Eye (tissue), 1 donor: ENCODE results near the gene KMT5C.
"Not testable (repeated sequence)": the region's sequence is repeated elsewhere in the genome, so short reads cannot be mapped to it uniquely, and the experiment has no call there.

Source experiments
- DNase-seq: peaks from one replicate; pipeline ENCODE4 v3.0.0-alpha.2; 2015

Gene KMT5C

GRCh38 chr19:55319785-55320184 lies 19.9 kb upstream of the KMT5C start:
- peak; percentile 80 for DNase-seq

DNA sequence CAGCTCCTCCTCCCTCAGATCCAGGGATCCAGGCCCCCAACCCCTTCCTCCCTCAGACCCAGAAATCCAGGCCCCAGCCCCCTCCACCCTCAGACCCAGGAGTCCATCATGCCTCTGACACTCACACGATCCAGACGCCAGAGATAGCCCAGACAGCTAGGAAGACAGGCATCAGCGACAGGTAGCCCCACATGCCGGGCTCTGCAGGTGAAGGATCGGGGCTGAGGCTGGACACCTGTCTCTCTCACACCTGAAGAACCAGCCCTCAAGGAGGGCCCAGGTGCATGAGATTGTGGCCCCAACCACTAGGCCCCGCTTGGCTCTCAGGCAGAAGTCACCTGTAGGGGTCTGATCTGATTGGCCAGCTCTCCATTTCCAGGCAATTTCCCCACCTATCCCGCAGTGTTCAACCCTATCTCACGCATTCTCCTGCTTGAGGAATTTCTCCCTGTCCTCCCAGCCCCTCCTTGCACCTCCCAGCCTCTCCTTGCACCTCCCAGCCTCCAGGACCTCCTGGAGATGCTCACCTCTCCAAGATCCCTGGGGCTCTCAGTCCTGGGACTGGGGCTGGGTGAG lies 18.7 kb upstream of the KMT5C start:
- no peak for DNase-seq

- DNase-seq: no peak
Observed at GRCh38 chr19:55321466-55322137, 18.1 kb upstream of the KMT5C start.

DNA sequence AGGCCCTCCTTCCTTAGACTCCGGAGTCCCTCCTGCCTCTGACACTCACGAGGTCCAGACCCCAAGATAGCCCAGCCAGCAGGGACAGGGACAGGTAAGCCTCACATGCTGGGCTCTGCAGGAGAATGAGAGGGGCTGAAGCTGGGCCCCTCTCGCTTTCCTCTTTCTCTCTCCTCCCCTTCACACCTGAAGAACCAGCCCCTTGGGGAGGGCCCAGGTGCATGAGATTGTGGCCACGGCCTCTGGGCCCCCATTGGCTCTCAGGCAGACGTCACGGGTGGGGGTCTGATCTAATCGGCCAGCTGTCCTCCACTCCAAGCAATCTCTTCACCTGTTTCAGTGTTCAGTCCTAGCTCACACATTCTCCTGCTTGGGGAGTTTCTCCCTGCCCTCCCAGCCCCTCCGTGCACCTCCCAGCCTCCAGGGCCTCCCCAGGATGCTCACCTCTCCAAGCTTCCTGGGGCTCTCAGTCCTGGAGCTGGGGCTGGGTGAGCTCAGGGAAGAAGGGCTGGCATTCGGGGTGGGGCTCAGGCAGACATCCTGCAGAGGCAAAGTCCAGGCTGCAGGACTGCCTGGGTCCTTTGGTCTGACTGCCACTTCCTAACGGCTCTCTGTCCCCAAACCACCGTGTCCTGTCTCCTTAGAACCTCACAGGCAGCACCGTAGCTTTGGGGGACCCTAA lies 17.3 kb upstream of the KMT5C start:
- no peak for DNase-seq

DNA sequence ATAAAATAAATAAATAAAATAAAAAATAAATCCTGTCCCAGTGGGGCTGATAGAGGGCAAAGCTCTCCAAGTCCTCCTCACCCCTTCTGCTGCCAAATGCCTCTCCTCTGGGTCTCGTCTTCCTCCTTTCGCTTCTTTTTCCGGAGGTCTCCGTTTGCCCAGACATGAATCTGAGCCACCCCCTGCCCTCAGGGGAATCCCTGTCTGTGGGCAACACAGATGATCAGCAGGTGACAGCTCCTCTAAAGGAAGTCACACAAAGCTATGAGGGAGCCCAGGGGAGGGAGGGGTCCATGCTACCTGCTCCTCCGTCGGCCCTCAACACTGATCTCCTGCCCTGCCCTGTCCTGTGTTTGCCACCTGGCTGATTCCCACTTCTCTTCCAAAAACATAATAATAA lies 15.0 kb upstream of the KMT5C start:
- no peak for DNase-seq

DNA sequence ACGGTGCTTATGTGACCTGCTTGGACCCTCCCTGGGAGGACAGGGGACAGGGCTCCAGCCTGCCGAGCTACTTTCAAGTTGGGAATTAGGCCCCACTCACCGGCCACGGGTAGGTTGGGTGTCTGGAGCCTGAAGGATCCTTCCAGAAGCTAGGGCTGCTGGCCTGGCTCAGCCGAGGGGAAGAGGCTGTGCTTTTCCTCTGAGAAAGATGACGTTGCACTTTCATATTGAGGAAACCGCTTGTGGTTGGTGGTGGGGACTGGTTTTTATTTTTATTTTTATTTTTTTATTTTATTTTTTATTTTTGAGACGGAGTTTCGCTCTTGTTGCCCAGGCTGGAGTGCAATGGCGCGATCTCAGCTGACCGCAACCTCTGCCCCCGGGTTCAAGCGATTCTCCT lies 14.5 kb upstream of the KMT5C start, which contains the start of gene TMEM150B:
Gene TMEM150B, minus strand, starts transcription at position 170 of the 400 bp plus-strand sequence. CDS start 4,305 bp downstream, outside the sequence.
- no peak for DNase-seq

DNA sequence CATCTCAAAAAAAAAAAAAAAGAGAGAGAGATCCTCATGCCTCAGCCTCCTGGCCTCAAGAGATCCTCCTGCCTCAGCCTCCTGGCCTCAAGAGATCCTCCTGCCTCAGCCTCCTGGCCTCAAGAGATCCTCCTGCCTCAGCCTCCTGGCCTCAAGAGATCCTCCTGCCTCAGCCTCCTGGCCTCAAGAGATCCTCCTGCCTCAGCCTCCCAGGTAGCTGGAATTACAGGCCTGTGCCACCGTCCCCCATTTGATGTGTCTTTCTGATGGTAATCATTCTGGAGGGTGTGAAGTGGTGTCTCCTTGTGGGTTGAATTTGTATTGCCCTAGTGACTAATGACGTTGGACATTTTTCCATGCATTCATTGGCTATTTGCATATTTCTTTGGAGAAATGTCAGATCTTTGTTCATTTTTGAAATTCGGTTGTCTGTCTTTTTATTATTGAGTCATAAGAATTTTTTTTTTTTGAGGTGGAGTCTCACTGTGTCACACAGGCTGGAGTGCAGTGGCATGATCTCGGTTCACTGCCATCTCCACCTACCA lies 10.8 kb upstream of the KMT5C start:
- DNase-seq: not testable (repeated sequence)

DNA sequence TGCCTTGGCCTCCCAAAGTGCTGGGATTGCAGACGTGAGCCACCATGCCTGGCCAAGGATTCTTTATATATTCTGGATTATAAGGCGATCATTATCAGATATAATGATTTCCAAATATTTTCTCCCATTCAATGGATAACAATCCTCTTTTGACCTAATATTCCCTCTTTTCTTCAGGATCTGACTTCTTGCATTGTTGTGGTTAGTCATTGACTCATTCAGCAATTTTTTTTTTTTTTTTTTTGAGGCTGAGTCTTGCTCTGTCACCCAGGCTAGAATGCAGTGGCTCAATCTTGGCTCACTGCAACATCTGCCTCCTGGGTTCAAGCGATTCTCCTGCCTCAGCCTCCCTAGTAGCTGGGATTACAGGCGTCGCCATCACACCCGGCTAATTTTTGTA lies 9.9 kb upstream of the KMT5C start:
- DNase-seq: not testable (repeated sequence)

- DNase-seq: no peak
Observed at GRCh38 chr19:55333870-55334269, 5.8 kb upstream of the KMT5C start.

DNA sequence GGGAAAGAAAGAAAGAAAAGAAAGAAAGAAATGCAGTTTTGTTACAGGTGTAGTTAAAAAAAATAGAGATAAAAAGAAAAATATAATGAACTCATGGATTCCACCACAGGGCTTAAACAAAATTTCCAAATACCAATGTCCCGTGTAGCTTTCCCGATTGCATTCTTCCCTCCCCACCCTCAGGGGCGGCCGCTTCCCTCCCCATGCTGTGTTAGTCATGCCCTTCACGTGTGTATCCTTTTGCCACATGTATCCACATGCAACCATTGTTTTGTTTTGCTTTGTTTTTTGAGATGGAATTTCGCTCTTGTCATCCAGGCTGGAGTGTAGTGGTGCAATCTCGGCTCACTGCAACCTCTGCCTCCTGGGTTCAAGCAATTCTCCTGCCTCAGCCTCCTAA lies 3.6 kb upstream of the KMT5C start:
- DNase-seq: no peak

DNA sequence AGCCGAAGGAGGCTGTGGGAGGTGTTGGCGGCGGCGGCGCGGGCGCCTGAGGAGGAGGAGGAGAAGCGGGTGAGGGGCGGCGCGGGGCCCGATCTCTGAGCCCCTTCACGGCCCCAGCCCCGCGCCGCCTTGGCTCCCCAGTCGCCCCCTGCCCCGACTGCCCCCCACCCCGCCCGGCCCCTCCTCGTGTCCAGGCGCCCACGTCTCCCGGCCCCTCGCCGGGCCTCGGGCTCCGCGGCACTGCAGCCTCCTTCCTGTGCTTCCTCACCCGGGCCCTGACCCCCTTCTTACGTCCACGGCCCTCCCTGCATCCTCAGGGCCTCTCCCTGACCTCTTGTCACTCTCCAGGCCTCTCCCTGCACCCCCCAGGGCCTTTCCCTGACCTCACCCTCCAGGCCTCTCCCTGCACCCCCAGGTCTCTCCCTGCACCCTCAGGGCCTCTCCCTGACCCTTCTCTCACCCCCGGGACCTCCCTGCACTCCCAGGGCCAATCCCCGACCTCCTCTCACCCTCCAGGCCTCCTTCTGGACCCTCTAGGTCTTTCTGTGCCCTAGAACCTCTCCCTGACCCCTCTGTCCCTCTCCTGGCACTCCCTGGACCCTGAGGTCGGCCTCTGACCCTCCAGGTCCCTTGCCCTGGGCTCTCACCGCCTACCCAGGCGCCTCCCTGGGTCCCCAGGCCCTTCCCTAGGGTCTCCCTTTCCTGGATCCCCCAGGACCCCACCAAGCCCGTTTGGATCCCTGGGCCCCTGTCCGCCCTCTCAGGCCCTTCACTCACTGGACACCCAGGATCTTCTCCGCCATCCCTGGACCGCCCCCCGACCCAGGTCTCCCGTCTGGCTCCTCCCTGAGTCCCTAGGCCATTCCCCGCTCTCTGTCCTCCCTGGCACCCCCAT lies 460 bp downstream of the KMT5C start:
- peak; percentile 66 for DNase-seq

DNA sequence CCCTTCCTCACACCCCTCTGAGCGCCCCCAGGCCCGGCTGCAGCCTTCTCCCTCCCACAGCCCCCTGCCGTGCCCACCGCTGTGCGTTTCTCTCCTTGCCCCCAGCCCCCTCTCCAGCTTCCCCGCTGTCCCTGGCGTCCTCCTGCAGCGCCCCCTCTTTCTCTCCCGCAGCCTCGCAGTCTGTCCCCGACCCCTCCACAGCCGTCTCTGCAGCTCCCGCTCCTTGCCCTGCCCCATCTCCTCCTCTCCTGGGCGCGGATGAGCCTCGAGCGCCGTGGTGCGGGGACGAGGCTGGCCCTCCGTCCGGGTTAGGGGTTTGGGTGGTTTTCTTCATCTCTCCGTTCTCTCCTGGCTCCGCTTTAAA lies 1.1 kb downstream of the KMT5C start:
- DNase-seq: no peak

DNA sequence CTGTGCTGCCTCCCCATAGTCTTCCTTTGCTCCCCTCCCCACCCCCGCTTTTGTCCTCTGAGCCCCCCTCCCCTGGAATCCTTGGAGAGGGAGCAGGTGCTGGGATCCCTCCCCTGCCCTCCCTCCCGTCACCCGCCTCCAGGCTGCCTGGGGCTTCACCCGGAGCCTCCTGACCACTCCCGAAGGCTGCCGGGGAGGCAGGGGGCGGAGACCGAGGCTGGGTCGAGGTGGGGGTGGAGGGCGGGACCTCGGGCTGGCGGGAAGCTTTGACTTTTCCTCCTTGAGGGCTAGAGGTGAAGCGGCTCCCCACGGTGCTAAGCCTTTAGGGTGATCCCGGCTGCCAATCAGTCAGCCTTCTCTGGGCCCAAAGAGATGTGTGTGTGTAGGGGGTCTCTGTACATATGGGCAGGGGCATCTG lies 1.5 kb downstream of the KMT5C start:
- DNase-seq: peak; percentile 87

- DNase-seq: no peak
Observed at GRCh38 chr19:55341595-55342531, 2.2 kb downstream of the KMT5C start.

- DNase-seq: no peak
Observed at GRCh38 chr19:55344444-55344843, 4.8 kb downstream of the KMT5C start.

- no peak for DNase-seq
Observed at GRCh38 chr19:55345101-55345817, 5.6 kb downstream of the KMT5C start.

DNA sequence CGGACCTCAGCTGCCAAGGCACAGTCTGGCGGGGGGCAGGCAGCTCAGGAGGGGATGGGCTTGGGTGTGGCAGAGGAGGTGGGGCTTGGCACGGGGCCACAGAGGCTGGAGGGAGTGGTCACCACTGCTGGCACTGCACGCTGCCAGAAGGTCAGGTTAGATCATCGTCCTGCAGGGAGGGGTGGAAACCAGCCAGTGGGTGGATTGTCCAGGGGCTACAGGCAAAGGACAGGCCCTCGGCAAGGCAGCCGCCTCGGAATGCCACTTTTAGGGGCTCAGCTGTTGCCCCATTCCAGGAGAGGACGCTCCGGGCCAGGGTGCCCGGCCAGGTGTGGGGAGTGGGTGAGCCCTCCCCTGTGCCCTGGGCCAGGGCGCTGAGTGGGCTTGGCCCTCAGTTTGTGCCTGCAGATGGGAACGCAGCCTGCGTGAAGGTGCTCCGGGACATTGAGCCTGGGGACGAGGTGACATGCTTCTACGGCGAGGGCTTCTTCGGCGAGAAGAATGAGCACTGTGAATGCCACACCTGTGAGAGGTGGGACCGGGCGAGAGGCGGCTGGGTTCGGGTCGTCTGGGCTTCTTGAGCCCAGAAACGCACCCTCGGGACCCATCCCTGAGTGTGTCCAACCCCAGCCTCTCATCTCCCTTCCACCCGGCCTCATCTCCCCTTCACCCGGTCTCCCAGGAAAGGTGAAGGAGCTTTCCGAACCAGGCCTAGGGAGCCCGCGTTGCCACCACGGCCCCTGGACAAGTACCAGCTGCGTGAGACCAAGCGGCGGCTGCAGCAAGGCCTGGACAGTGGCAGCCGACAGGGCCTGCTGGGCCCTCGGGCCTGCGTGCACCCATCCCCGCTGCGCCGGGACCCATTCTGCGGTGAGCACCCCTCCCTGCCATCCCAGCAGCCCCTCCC lies 6.4 kb downstream of the KMT5C start:
- DNase-seq: no peak

- no peak for DNase-seq
Observed at GRCh38 chr19:55346725-55347441, 7.2 kb downstream of the KMT5C start.

- DNase-seq: no peak
Observed at GRCh38 chr19:55347442-55348009, 7.8 kb downstream of the KMT5C start.
